ENCODE measurements around the gene ZNF518B.
"Not testable (repeated sequence)": the region's sequence is repeated elsewhere in the genome, so short reads cannot be mapped to it uniquely, and the experiment has no call there.

Gene ZNF518B

GRCh38 chr4:10455133-10455532 lies 2.1 kb downstream of the ZNF518B start:
- DNase-seq = no peak

DNA sequence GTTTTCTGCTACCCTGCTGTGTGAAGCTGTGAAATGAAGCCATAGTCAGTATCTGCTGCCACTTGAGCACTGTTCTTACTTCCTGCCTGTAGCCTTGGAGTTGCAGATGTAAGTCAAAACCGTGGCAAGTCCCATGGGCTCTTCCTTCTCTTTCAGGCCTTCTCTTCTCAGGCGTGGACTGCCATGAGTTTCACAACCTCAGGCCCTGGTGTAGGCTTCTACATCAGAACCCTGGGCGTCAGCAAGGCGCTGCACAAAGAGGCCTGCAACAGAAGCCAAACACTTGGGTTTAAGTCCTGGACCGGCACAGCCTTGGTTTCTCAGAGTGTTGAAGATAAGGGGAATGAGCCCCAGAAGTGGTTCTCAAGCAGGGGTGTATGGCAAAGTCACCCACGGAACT lies 2.5 kb downstream of the ZNF518B start:
- no peak for DNase-seq

GRCh38 chr4:10454121-10454520 lies 3.1 kb downstream of the ZNF518B start:
- DNase-seq = no peak

GRCh38 chr4:10448991-10449390 lies 8.2 kb downstream of the ZNF518B start:
- DNase-seq = no peak

GRCh38 chr4:10442976-10443375 lies 14.2 kb downstream of the ZNF518B start:
- no peak for DNase-seq

- no peak for DNase-seq
Measured at GRCh38 chr4:10441512-10441911, 15.7 kb downstream of the ZNF518B start.

GRCh38 chr4:10438924-10439323 lies 18.3 kb downstream of the ZNF518B start:
- peak; percentile 18 for DNase-seq

DNA sequence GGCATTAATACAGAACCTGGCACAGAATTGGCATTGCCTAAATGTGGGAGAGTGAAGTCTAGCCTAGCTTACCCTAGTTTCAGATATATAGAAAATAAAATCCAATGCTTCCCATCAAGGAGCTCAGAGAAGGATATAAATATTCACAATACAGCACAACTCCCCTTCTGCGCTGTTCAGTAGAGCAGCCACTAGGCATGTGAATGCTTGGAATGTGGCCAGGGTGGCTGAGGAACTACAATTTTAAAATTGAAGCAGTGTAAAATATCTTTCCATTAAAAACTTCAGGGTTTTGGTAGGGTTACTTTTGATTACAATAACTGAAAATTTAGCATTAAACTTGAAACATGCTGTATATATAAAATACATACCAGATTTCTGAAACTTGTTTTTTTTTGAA lies 19.5 kb downstream of the ZNF518B start:
- DNase-seq = no peak

DNA sequence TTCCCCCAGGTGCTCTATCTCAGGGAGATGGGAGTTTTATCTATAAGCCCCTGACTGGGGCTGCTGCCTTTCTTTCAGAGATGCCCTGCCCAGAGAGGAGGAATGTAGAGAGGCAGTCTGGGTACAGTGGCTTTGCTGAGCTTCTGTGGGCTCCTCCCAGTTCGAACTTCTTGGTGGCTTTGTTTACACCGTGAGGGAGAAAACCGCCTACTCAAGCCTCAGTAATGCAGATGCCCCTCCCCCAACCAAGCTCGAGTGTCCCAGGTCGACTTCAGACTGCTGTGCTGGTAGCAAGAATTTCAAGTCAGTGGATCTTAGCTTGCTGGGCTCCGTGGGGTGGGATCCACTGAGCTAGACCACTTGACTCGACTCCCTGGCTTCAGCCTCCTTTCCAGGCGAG lies 29.5 kb downstream of the ZNF518B start:
- not testable (repeated sequence) for DNase-seq

GRCh38 chr4:10421344-10422055 lies 35.7 kb downstream of the ZNF518B start:
- DNase-seq = no peak

- no peak for DNase-seq
Measured at GRCh38 chr4:10417740-10418139, 39.5 kb downstream of the ZNF518B start.

DNA sequence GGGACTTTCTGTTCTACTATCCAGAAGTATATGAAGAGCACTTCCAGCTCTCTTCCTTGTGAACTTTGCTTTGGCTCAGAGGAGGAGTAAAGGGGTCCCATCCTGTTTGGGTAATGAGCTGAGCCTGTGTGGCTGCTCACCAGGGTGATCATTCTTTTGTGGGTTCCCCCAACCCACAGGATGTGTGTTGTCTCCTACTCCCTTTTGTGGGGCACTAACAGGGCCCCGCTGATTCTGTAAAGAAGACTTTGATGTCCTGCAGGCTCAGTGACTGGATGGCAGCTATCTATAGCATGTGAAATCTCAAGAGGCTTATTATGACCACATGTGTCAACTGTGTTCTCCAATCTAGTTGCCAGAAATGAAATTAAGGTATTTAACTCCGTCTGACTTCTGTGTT lies 40.8 kb downstream of the ZNF518B start:
- DNase-seq = no peak

DNA sequence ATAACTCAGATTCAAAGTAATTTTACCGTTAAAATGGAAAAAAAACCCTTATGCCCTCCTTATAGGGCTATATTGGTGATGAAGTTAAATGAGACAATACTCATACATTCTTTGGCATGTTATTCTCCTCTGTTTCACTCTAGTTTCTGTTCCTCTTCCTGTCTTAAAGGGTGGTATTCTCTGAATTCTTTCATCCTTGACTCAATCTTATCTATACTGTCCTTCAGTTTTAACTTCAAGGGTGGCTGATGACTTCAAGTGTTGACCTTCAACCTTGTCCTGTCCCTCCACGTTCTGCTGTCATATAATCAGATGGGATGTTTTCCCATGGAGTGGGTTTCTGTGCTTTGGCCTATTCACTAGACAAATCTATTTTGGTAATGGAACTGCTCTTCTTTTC lies 44.0 kb downstream of the ZNF518B start:
- no peak for DNase-seq

- no peak for DNase-seq
Measured at GRCh38 chr4:10405672-10406071, 51.6 kb downstream of the ZNF518B start.

DNA sequence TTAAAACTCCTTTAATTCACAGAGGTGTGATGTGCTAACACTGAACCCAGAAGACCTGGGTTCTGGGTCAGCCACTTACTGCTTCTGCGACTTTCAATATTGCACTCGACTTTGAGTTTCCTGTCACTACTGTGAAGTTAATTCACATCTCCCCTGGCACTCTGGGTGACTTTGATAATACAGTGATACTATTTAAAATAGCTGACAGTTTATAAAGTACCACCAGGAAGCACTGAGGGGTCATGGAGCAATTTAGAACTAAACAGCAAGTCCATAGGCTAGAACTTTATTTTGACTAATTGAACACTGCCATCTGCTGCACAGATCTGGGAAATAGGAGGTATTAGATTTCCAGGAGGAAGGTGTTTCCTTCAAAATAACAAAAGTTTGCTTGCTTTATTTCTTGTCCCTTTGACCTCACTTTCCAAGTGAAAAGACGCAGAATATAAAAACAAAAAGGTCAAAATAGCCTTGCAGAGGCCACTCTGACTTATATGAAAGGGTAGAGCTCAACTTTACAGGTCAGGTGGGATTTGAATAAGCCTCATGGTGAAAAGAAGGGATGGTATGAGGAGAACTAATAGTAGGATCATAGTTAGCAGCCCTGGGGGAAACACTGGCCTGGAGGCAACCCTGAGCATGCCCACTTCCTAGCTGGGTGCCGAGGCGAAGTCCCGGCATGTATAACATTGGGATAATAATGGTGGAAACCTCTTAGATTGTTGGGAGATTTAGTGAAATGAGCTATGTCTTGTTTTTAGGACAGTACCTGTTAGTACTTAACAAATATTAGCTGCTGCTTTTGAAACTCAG lies 53.4 kb downstream of the ZNF518B start:
- DNase-seq = peak; percentile 18

DNA sequence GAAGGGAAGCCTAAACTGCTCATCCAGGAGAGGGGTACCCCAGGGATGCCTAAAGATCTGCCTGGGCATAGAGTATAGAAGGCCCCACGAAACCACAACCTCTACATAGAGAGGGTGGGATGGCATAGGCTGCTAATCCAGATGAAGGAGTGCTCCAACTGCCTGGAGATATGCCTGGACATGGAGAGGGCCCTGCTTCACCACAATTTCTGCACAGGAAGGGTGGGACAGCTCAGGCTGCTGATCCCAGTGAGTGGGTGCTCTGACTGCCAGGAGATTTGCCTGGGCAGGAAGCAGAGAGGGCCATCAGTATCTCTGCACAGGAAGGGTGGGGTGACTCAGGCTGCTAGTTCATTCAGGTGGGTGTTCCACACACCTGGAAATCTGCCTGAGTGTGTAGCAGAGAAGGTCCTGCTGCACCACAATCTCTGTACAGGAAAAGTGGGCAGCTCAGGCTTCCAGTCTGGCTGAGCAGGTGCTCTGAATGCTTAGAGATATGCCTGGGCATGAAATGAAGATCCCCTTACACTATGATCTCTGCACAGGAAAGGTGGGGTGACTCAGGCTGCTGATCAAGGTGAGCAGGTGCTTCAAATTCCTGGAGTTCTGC lies 61.1 kb downstream of the ZNF518B start:
- DNase-seq = no peak
